H1 (cell line): ENCODE data around the gene SLC66A1. TPM values are rescaled to one million over a fixed set of nuclear protein-coding genes. Genes with fewer than 3 reads are reported as not detected.
A peak's percentile ranks its signal among the peaks of the same experiment; 100 is the strongest.

Experiments used
- CBX5 ChIP-seq: fragments of 300-800, 300-1000 bp; sonication (generic); IDR thresholded peaks from 2 replicates; pipeline ENCODE4 v1.7.1; 2016; ENCODE audit warnings: antibody characterized with exemption, low read length, low read depth
- CBX8 ChIP-seq: fragments of 300-800, 300-1000 bp; sonication (generic); IDR thresholded peaks from 2 replicates; pipeline ENCODE4 v1.7.1; 2016; ENCODE audit warnings: low read depth, low read length, borderline replicate concordance
- CHD1 ChIP-seq: IDR thresholded peaks from 2 replicates; pipeline ENCODE4 v1.6.1; 2012; ENCODE audit warnings: low read depth, low read length, improper control_type of control experiment
- CHD7 ChIP-seq: fragments of 300-600 bp; sonication (generic); IDR thresholded peaks from 2 replicates; pipeline ENCODE4 v1.7.1; 2012; ENCODE audit warnings: low read length, moderate library complexity, mild to moderate bottlenecking, inconsistent platforms; ENCODE audit not compliant: insufficient replicate concordance
- PHF8 ChIP-seq: fragments of 200-600 bp; sonication (generic); conservative IDR thresholded peaks from 2 replicates; pipeline ENCODE4 v1.7.1; 2012; ENCODE audit warnings: low read depth, mild to moderate bottlenecking, inconsistent platforms, low read length, moderate library complexity
- POU5F1 ChIP-seq: IDR thresholded peaks from 2 replicates; pipeline ENCODE4 v1.6.1; 2011; ENCODE audit warnings: low read depth, mild to moderate bottlenecking, low read length, moderate library complexity
- TBP ChIP-seq: IDR thresholded peaks from 2 replicates; pipeline ENCODE4 v1.6.1; 2011; ENCODE audit warnings: low read depth, low read length, improper control_type of control experiment
- ZNF274 ChIP-seq: IDR thresholded peaks from 2 replicates; pipeline ENCODE4 v1.7.0; 2012; ENCODE audit warnings: low read length, borderline replicate concordance; ENCODE audit errors: extremely low read depth
- polyA plus RNA-seq, 7 experiments: library from polyadenylated mRNA; depleted of rRNA in 3 of 7; stranded (reverse) in 5 of 7; unstranded in 2 of 7; fragments of >200 nt in 5 of 7; fragments of 200-250 nt in 2 of 7; gene quantifications; 1 replicate in 5 of 7; 2 replicates in 1 of 7; 4 replicates in 1 of 7; pipeline versions ENCODE4 v1.2.1 to v1.2.3, GENCODE V29; 2011 to 2013; ENCODE audit warnings: missing spikeins in 2 of 7, mixed read lengths in 2 of 7
- total RNA-seq: library from RNA; stranded (reverse); fragmentation: NEBNext Ultra II Directional; extraction: Animal tissue kit (Norgen Biotek cat#: 25700); gene quantifications from 2 replicates; pipeline ENCODE4 v1.2.1, GENCODE V29; 2021
- TF ChIP-seq, protein P1 (sequence below): IDR thresholded peaks from 2 replicates; pipeline ENCODE4 v1.6.1; 2012; ENCODE audit warnings: inconsistent platforms

The SLC66A1 gene
- total and polyA plus RNA-seq, 2 of the 8 experiments (the other 6 are each of a cell fraction or from before 2014, with no cell fraction given), result 16.8 to 27.9 TPM

GRCh38 chr1:19311931-19312781, at the start of gene SLC66A1, which contains the start of gene AKR7A2 (continued):
- TF ChIP-seq CHD7 (no peak), POU5F1 (no peak), PHF8 (peak; percentile 66; the same call in 1 of the 2 replicates), ZNF274 (no peak), CBX5 (no peak), CHD1 (no peak), TBP (no peak; the same call in 1 of the 2 replicates), CBX8 (no peak)
- TF ChIP-seq, protein P1, sequence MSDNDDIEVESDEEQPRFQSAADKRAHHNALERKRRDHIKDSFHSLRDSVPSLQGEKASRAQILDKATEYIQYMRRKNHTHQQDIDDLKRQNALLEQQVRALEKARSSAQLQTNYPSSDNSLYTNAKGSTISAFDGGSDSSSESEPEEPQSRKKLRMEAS, result no peak
